SW480 (cell line): ENCODE data around the gene STK39.

Experiments
- DNase-seq: peaks from one replicate; pipeline ENCODE4 v3.0.0-alpha.2; 2016; ENCODE audit warnings: low spot score

STK39 gene

GRCh38 chr2:168241746-168242145, 5.6 kb downstream of the STK39 start:
- no peak for DNase-seq

- no peak for DNase-seq
These were observed 6.2 kb downstream of the STK39 start for GRCh38 chr2:168241208-168241607.

- no peak for DNase-seq
These were observed 8.1 kb downstream of the STK39 start for GRCh38 chr2:168239281-168239680.

- no peak for DNase-seq
These were observed 9.7 kb downstream of the STK39 start for GRCh38 chr2:168237741-168238140.

GRCh38 chr2:168234407-168235085, 12.8 kb downstream of the STK39 start:
- DNase-seq, result no peak

GRCh38 chr2:168233726-168234406, 13.5 kb downstream of the STK39 start:
- no peak for DNase-seq

GRCh38 chr2:168233166-168233565, 14.2 kb downstream of the STK39 start:
- DNase-seq, result no peak

GRCh38 chr2:168231609-168232241, 15.7 kb downstream of the STK39 start:
- DNase-seq, result no peak

GRCh38 chr2:168230389-168230788, 17.0 kb downstream of the STK39 start:
- no peak for DNase-seq

GRCh38 chr2:168224346-168224745, 23.0 kb downstream of the STK39 start:
- DNase-seq, result no peak

GRCh38 chr2:168222088-168222487, 25.3 kb downstream of the STK39 start:
- DNase-seq, result no peak

- DNase-seq, result peak; percentile 12
These were observed 26.2 kb downstream of the STK39 start for GRCh38 chr2:168220965-168221819.

GRCh38 chr2:168217920-168218319, 29.5 kb downstream of the STK39 start:
- no peak for DNase-seq

GRCh38 chr2:168216351-168217005, 30.9 kb downstream of the STK39 start:
- DNase-seq, result peak; percentile 25

GRCh38 chr2:168215813-168216212, 31.6 kb downstream of the STK39 start:
- DNase-seq, result no peak

- no peak for DNase-seq
These were observed 34.5 kb downstream of the STK39 start for GRCh38 chr2:168212866-168213265.

- no peak for DNase-seq
These were observed 35.2 kb downstream of the STK39 start for GRCh38 chr2:168212167-168212566.

- no peak for DNase-seq
These were observed 35.7 kb downstream of the STK39 start for GRCh38 chr2:168211664-168212163.

- peak; percentile 92 for DNase-seq
These were observed 36.4 kb downstream of the STK39 start for GRCh38 chr2:168210895-168211570.

GRCh38 chr2:168210216-168210894, 37.0 kb downstream of the STK39 start:
- DNase-seq, result no peak
